Body of pancreas (tissue), 4 donors: ENCODE measurements around the gene KPNA3. TPM values are rescaled to one million over a fixed set of nuclear protein-coding genes. Genes with fewer than 3 reads are reported as not detected.
"Not testable (repeated sequence)": the region's sequence is repeated elsewhere in the genome, so short reads cannot be mapped to it uniquely, and the experiment has no call there.

Source experiments
- ATAC-seq: fragments of 150-250 bp; one replicate; pipeline ENCODE4 v1.9.1; 2016
- DNase-seq, 4 donors: peaks; one replicate each; pipeline ENCODE4 v3.0.0-alpha.2; 2019
- H3K27ac ChIP-seq, 4 donors: fragments of 200-600 bp; sonication (generic); 1 replicate in 3 of 4; 2 replicates in 1 of 4; pipeline versions ENCODE4 v1.5.1 to v1.6.1; 2016 to 2019; ENCODE audit warnings: mild to moderate bottlenecking in 1 of 4, mixed read lengths in 1 of 4, moderate library complexity in 1 of 4
- H3K27me3 ChIP-seq, 2 donors: fragments of 200-600 bp; sonication (generic); one replicate each; pipeline ENCODE4 v1.6.0; 2016; ENCODE audit warnings: mild to moderate bottlenecking in 1 of 2
- H3K36me3 ChIP-seq, 2 donors: fragments of 200-600 bp; sonication (generic); replicated peaks in 1 of 2; 2 replicates each; pipeline ENCODE4 v1.5.1; 2016; ENCODE audit warnings: low read depth in 2 of 2; ENCODE audit not compliant: insufficient read depth in 1 of 2
- H3K4me1 ChIP-seq: fragments of 200-600 bp; sonication (generic); one replicate; pipeline ENCODE4 v1.6.0; 2016
- H3K4me3 ChIP-seq, 2 donors: fragments of 200-600 bp; sonication (generic); 1 replicate in 1 of 2; 2 replicates in 1 of 2; pipeline ENCODE4 v1.5.1; 2016 to 2019
- H3K9me3 ChIP-seq, 3 donors: fragments of 200-600 bp; sonication (generic); 1 replicate in 2 of 3; 2 replicates in 1 of 3; pipeline ENCODE4 v1.5.1; 2016
- CTCF ChIP-seq, 7 experiments: fragments of 450-650 bp in 4 of 7; fragments of 200-600 bp in 3 of 7; sonication (generic) in 3 of 7; IDR thresholded peaks; one replicate each; pipeline ENCODE4 v1.5.1; 2016 to 2019; ENCODE audit warnings: antibody characterized with exemption in 7 of 7
- POLR2A ChIP-seq, 3 donors: fragments of 450-650 bp; IDR thresholded peaks; one replicate each; pipeline ENCODE4 v1.6.1; 2016; ENCODE audit warnings: antibody characterized with exemption in 3 of 3, mild to moderate bottlenecking in 2 of 3
- WGBS, 2 donors: methylation state at CpG; one replicate each; pipeline ENCODE4 v1.1.5; 2017; 5-methylcytosine and 5-hydroxymethylcytosine counted together
- intact Hi-C: fragments of 100-400 bp; cut with DNase I; formaldehyde crosslinking; loops from one replicate; pipeline ENCODE4 v1.15.1; 2023
- total RNA-seq, 2 donors: library from RNA; depleted of rRNA; stranded (reverse); fragments of >200 nt; gene quantifications; one replicate each; pipeline ENCODE4 v1.1.0, GENCODE V29; 2016

KPNA3 gene
- total RNA-seq, 2 donors from 2014 or later: 6.3 to 10.9 TPM

GRCh38 chr13:49777746-49778614 is 14.5 kb downstream of the KPNA3 start:
- no peaks in the 10 kb centered on the region for H3K36me3 ChIP-seq
- H3K4me3 ChIP-seq: no peak overlapping the region
- TF ChIP-seq CTCF (IDR thresholded peaks at IDR 0.05) (no peak), POLR2A (IDR thresholded peaks at IDR 0.05) (no peak)
- intact Hi-C loops: no loop called here
- WGBS, 2 donors: 70 to 73% methylated on average over 6 of the region's 6 CpGs
- H3K4me1 ChIP-seq: peaks cover 19% of the 10 kb centered on the region
- no peak for ATAC-seq
- H3K27ac ChIP-seq: no peak overlapping the region
- H3K9me3 ChIP-seq: no peaks in the 10 kb centered on the region
- no peaks in the 10 kb centered on the region for H3K27me3 ChIP-seq
- no peak for DNase-seq

DNA sequence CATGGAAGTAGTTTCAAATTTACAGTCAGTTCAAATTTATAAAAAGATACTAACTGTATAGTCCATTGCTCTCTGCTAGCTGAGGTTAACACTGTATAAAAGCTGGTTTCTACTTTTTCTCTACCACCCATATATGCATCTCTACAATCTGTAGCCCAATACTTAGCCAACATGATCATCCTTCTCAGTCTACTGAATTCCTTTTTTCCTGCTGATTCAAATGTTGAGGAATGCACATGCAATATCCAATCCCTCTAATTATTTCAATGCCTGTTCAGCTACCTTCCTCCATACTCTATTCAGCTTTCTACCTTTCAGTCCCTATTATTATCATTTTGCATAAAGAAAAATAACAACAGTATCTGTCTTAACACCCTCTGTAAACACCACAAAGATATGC is 15.6 kb downstream of the KPNA3 start:
- peaks cover 19% of the 10 kb centered on the region for H3K4me1 ChIP-seq
- no peak overlapping the region for H3K27ac ChIP-seq
- no peaks in the 10 kb centered on the region for H3K36me3 ChIP-seq
- H3K9me3 ChIP-seq: no peaks in the 10 kb centered on the region
- intact Hi-C loops: no loop called here
- ATAC-seq (no peak), DNase-seq (no peak)
- TF ChIP-seq CTCF (IDR thresholded peaks at IDR 0.05): no peak
- no peak for TF ChIP-seq POLR2A (IDR thresholded peaks at IDR 0.05)
- H3K27me3 ChIP-seq: no peaks in the 10 kb centered on the region
- H3K4me3 ChIP-seq: no peak overlapping the region

- no peak overlapping the region for H3K27ac ChIP-seq
- DNase-seq (no peak), ATAC-seq (no peak)
- no peaks in the 10 kb centered on the region for H3K9me3 ChIP-seq
- intact Hi-C loops: no loop called here
- peaks cover 19% of the 10 kb centered on the region for H3K4me1 ChIP-seq
- 78 to 91% methylated on average over 2 of the region's 2 CpGs for WGBS, 2 donors
- H3K4me3 ChIP-seq: no peak overlapping the region
- no peaks in the 10 kb centered on the region for H3K36me3 ChIP-seq
- TF ChIP-seq CTCF (IDR thresholded peaks at IDR 0.05): no peak
- no peak for TF ChIP-seq POLR2A (IDR thresholded peaks at IDR 0.05)
- H3K27me3 ChIP-seq: no peaks in the 10 kb centered on the region
Observed at GRCh38 chr13:49774376-49775005, 18.0 kb downstream of the KPNA3 start.

- no peak for TF ChIP-seq POLR2A (IDR thresholded peaks at IDR 0.05)
- TF ChIP-seq CTCF (IDR thresholded peaks at IDR 0.05): no peak
- 81 to 89% methylated on average over 2 of the region's 2 CpGs for WGBS, 2 donors
- intact Hi-C loops: no loop called here
- DNase-seq (no peak), ATAC-seq (no peak)
- H3K27ac ChIP-seq: no peak overlapping the region
- H3K27me3 ChIP-seq: no peaks in the 10 kb centered on the region
- H3K4me1 ChIP-seq: peaks cover 11% of the 10 kb centered on the region
- no peaks in the 10 kb centered on the region for H3K36me3 ChIP-seq
- H3K9me3 ChIP-seq: no peaks in the 10 kb centered on the region
- H3K4me3 ChIP-seq: no peak overlapping the region
Observed at GRCh38 chr13:49772828-49773227, 19.7 kb downstream of the KPNA3 start.

GRCh38 chr13:49761811-49762210 is 30.7 kb downstream of the KPNA3 start:
- H3K27ac ChIP-seq, ATAC-seq, H3K36me3 ChIP-seq, H3K27me3 ChIP-seq, DNase-seq, H3K9me3 ChIP-seq, H3K4me1 ChIP-seq, intact Hi-C loops, H3K4me3 ChIP-seq: not testable (repeated sequence)
- 97 to 100% methylated on average over 5 to 17 of the region's 32 CpGs for WGBS, 2 donors
